HG02840 (cell line): ENCODE results near the gene ATP6V0E2.
"Not testable (repeated sequence)": the region's sequence is repeated elsewhere in the genome, so short reads cannot be mapped to it uniquely, and the experiment has no call there.

Source experiments
- ATAC-seq: cut with Tn5 transposase; IDR thresholded peaks from one replicate; pipeline ENCODE4 v1.9.1; 2021; ENCODE audit warnings: mild to moderate bottlenecking, moderate library complexity, moderate number of reproducible peaks; ENCODE audit not compliant: unreplicated experiment, low FRiP score

Gene ATP6V0E2

DNA sequence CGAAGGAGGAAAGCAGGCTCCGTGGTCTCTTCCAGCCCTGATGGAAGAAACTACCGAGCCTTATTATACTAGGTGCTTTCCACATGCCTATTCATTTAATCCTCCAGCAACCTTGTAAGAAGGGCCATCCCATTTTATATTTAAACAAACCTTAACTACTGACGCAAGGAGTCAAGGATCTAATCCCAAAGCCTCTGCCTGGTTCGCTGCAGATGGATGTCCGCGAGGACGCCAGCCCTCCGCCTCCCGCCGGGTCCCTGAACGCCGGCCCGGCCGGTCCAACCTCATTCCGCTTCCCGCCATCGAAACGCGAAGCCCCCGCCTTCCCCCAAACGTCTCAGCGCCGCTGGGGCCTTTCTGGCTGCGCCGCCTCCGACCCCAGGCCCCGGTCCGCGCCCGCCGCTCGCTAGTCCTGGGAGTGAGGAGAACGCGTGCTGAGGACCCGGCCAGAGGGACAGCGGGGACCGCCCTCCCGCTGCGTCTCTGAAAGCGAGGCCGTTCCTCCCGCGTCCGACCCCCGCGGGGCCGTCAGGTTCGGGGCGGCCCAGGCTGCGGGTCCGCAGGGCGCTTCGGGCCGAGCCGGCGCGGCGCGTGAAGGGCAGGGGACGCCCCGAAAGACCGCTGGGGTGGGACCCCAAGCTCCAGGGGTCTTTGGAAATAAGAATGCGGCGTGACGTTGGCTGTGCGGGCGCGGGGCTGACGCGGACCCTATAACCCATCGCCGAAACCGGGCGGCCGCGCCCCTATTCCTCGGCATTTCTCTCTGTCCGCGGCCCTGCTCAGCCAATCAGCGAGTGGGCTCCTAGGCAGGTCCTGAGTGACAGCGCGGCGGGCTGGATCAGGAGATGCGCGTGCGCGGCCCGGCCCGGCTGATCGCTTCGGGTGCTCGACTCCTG lies at the start of gene ATP6V0E2:
Gene ATP6V0E2 (plus strand): TSS at position 896 of the 896 bp plus-strand sequence. CDS start 97 bp downstream, outside the sequence.
- peak; percentile 93 for ATAC-seq

DNA sequence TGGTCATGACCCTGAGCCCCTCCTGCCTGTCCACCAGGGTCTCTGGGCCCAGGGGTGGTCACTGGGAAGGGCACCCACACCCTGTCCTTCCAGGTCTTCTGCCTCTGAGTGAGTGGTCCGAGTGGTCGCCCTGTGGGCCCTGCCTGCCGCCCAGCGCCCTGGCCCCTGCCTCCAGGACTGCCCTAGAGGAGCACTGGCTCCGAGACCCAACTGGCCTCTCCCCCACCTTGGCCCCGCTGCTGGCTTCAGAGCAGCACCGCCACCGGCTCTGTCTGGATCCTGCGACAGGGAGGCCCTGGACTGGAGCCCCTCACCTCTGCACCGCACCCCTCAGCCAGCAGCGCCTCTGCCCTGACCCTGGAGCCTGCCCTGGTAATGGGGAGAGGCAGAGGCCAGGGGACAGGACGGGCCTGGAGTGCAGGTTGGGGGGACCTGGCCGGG lies 49.4 kb upstream of the ATP6V0E2 start:
- ATAC-seq = no peak

DNA sequence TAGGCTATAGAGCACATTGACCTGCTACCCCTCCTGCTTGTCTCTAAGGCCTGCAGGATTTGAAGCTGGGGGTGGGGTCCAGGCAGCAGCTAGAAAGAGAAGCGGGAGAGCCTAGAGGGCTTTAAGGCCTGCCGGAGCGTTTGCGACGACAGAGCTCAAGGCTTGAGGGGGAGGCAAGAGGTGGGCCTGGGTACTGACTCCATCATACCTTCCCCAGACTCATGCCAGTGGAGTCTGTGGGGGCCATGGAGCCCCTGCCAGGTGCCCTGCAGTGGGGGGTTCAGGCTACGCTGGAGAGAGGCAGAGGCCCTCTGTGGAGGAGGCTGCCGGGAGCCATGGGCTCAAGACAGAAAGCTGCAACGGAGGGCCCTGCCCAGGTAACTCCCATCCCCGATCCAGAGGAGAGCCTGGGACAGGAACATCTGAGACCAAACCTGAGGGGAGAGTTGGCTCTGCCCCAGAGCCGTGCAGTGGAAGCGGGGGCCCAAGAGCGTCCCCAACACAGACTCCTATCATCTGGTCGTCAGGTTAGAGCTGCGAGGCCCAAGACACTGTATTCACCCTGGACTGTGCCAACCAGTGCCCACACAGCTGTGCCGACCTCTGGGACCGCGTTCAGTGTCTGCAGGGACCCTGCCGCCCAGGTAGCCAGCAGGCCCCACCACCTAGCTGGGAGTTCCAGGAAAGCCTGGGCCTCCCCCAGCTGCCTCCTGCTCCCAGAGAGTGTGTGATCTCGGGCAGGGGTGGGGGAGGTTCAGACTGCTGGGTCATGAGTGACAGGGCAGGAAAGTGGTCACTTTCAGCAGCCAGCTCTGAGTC lies 48.8 kb upstream of the ATP6V0E2 start:
- ATAC-seq = no peak

DNA sequence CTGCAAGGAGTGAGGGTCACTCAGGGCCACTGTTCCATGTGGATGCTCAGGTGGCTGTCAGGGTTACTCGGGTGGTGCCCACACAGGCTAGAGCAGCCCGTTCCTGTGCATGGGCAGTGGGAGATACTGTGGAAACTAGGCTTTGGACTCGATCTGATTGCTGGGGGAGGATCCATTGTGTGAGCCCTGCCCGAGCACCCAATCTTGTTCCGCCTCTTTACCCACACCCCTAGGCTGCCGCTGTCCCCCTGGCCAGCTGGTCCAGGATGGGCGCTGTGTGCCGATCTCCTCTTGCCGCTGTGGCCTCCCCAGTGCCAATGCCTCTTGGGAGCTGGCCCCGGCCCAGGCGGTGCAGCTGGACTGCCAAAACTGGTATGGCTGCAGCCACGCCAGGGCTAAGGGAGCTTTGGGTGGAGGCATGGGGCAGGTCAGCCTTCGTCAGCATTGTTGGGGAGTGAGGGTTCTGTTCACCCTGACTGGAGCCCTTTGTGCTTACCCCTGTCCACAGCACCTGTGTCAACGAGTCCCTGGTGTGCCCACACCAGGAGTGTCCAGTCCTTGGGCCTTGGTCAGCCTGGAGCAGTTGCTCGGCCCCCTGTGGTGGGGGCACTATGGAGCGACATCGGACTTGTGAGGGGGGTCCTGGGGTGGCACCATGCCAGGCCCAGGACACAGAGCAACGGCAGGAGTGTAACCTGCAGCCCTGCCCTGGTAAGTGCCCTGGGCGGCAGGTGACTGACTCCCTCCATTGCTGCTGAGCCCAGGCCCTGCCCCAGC lies 48.0 kb upstream of the ATP6V0E2 start:
- no peak for ATAC-seq

DNA sequence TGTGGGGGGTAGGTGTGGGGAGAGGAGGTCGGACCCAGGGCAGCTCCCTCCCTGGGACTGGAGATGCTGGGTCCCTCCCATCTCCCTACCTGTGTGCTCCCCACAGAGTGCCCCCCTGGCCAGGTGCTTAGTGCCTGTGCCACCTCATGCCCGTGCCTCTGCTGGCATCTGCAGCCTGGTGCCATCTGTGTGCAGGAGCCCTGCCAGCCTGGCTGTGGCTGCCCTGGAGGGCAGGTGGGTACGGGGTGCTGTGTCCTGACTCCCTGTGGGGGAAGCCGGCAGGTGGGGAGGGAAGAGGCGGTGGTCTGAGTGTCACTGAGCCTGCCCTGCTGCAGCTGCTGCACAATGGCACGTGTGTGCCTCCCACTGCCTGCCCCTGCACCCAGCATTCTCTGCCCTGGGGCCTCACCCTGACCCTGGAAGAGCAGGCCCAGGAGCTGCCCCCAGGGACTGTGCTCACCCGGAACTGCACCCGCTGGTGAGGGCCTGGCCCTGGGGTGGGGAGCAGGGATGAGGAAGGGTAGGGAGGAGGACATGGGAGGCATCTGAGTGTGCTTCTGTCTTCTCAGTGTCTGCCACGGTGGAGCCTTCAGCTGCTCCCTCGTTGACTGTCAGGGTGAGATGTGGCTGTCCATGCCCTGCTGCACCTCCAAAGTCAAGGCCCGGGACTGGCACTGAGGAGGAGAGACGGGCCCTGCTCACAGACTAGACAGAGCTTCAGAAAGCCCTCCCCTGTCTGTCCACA lies 47.3 kb upstream of the ATP6V0E2 start:
- ATAC-seq = no peak

DNA sequence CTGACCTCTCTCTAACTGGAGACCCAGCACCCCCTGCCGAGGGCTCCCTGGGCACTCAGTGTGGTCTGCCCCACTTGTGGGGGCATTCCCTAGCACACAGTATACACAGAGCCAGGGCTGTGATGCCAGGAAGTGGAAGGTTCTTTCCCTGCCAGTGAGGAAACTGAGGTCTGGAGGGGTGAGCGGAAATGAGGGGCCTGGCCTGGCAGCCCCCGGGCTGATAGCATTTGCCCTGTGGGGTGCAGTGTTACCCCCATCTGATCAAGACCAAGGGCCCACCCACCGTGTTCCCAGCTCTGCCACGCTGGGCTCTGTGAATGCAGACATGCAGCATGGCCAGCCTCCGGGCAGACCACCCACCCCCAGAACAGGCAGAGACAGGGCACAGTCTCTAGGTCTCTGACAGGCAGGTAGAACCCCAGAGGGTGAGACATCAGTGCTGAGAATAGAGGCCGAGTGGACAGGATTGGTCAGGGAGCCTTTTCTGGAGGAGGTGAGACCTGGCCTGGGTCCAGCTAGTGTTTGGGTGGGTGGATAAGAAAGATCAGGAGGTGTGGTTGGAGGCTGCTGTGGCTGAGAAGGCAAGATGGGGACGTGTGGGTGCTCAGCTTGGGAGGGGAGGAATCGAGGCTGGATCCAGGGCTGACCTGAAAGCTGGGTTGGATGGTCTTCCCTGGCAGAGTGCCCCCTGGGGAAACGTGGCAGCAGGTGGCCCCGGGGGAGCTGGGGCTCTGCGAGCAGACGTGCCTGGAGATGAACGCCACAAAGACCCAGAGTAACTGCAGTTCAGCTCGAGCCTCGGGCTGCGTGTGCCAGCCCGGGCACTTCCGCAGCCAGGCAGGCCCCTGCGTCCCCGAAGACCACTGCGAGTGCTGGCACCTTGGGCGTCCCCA lies 46.4 kb upstream of the ATP6V0E2 start:
- ATAC-seq = no peak

DNA sequence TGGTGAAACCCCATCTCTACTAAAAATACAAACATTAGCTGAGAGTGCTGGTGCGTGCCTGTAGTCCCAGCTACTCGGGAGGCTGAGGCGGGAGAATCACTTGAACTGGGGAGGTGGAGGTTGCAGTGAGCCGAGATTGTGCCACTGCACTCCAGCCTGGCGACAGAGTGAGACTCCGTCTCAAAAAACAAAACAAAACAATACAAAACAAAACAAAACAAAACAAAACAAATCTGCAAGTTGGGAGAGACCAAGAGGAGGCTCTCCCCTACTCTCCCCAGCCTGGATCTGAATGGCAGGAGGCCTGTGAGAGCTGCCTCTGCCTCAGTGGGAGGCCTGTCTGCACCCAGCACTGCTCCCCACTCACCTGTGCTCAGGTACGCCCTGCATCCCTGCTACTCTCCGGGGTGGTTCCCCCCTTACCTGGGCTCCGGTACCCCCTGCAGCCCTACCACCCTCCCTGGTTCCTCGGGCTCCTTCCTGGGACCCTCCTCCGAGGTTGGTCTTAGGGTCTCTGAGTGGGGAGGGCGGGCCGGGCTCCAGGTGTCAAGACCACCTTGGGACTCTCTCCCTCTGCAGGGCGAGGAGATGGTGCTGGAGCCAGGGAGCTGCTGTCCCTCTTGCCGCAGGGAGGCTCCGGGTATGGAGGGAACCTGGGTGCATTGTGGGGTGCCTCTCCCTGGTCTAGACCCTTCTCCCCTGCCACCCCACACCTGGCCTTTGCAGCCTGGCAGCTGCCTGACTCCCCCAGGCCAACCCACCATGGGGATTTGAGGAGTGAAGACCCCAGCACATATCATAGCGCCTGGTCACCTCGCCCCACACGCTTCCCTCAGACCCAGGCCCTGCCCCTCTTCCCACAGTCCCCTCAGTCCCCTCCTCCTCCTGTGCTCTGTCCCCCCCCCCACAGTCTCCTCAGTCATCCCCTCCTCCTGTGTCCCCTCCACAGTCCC lies 45.1 kb upstream of the ATP6V0E2 start:
- ATAC-seq = no peak

DNA sequence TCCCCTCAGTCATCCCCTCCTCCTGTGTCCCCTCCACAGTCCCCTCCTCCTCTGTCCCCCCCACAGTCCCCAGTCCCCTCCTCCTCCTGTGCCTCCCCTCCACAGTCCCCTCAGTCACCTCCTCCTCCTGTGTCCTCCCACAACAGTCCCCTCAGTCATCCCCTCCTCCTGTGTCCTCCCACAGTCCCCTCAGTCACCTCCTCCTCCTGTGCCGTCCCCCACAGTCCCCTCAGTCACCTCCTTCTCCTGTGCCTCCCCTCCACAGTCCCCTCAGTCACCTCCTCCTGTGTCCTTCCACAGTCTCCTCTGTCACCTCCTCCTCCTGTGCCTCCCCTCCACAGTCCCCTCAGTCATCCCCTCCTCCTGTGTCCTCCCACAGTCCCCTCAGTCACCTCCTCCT lies 43.2 kb upstream of the ATP6V0E2 start:
- ATAC-seq = not testable (repeated sequence)

DNA sequence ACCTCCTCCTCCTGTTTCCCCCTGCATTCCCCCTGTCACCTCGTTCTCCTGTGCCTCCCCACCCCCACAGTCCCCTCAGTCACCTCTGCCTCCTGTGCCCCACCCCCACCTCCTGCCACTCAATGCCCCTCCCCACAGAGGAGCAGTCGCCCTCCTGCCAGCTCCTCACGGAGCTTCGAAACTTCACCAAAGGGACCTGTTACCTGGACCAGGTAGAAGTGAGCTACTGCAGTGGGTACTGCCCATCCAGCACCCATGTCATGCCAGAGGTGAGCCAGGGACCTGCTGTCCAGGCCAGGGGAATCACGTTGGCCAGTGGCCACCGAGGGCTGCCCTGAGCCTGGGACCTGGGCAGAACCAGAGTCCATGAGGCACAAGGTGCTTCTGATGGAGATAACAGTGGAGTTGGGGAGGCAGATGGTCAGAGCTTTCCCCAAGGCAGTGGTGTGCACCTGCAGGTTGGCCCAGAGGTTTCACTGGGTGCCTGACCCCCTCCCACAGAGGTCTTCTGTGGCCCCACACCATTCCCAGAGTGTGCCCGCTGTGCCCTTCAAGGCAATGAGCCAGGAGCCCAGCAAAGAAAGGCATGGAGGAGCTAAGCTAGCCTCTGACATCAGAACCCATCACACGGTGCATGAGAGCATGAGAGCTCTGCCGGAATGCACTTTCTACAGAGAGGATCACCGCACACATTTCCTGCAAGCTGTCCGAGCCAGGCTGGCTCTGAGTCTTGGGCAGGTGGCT lies 42.6 kb upstream of the ATP6V0E2 start:
- no peak for ATAC-seq

DNA sequence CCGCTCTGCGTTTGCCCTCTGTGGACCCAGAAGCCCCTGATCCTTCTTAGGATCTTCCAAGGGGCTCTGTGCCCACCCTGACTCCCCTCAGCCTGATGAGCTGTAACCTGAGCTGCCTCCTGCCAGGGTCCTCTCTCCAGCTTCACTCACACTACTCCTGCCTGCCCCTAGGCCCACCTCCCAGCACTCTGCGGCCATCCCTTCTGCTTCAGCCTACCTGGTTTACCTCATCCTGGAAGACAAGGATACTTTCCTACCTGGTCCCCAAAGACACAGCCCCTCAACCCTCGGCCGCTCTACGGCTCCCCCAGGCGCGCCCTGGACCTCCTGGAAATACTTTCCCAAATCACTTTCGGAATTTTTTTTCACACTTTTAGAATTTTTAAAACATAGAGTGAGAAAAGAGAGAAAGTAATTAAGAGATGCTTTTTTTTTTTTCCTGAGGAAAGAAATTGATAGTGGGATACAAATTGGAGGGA lies 42.0 kb upstream of the ATP6V0E2 start:
- no peak for ATAC-seq

DNA sequence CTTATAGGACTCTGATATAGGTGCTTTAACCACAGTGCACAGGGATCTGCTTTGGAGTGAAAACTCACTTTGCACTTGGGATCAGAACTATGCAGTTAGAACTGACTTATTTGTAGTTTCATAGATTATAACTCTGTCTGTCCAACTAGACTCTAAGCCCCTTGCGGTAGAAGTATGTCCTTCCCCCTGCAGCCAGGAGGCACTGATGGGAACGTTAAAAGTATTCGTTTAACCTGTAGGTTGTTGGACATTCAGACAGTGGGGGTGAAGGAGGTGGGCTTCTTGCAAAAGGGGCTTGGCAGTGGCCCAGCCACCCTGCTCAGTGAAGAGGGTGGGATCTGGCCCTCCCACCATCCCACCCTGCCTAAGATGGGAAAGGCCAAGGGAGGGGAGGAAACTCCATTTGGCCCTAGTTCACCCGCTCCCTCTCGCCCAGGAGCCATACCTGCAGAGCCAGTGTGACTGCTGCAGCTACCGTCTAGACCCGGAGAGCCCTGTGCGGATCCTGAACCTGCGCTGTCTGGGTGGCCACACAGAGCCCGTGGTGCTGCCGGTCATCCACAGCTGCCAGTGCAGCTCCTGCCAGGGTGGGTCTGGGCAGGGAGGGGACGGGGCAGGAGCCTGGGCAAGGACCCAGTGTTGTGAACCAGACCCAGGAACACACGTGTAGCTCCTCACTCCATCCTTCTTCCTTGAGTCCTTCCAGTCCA lies 41.3 kb upstream of the ATP6V0E2 start:
- no peak for ATAC-seq

DNA sequence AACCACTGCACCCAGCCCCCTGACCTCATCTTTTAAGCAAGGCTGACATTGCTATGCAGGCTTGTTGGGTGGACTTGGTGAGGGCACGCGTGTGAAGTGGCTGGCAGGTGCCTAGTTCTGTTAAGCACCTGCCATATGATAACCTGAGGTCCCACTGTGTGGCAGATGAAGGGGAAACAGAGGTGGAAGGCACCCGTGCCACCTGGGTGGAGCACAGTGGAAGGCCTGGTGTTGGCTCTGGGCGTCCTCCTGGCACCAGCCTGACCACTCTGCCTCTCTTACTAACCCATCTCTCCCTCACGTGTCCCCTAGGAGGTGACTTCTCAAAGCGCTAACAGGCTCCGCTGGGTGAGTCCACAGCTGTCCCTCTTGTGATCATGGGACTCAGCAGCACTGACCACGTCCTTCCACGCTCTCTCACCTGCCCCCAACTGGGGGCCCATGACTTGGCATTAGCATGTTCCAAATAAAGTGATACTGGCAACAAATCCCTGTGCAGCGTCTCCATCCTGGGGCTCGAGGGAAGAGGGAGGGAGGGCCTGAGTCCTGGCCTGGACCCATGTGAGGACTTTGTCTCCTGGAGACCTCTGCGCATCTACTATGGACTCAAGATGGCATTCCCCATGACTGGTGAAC lies 40.2 kb upstream of the ATP6V0E2 start:
- no peak for ATAC-seq

DNA sequence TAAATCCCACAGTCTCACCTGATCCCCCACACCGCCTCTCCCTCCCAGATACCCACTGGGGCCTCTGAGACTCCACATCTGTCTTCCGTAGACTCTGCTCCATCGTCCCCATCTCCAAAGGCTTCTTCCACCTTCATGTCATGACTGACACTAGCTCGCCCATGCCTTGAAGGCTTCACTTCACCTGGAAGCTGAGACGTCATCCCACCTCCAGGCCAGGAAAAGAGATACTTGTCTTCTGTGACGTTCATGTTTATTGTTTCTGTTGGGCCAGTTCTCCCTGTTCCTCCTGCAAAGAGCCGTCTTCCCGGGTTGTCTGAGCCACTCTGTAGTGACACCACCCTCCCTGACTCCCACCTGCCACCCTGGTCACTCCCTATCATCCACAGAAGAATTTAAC lies 39.2 kb upstream of the ATP6V0E2 start:
- ATAC-seq = no peak

DNA sequence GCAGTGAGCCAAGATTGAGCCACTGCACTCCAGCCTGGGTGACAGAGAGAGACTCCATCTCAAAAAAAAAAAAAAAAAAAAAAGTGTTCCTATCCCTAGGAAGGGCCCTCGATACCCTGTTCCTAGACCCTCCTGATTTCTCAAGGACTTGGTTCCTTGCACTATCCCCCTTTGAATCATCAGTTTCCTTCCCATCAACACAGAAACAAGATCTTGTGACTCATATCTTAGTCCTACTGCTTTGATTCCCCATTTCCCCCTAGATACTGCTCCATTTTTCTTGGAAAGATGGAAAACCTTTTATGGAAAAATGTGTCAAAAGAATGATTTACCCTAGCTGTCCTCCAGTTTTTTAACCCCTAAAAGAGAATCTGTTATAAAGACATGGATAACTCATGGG lies 37.3 kb upstream of the ATP6V0E2 start:
- no peak for ATAC-seq

DNA sequence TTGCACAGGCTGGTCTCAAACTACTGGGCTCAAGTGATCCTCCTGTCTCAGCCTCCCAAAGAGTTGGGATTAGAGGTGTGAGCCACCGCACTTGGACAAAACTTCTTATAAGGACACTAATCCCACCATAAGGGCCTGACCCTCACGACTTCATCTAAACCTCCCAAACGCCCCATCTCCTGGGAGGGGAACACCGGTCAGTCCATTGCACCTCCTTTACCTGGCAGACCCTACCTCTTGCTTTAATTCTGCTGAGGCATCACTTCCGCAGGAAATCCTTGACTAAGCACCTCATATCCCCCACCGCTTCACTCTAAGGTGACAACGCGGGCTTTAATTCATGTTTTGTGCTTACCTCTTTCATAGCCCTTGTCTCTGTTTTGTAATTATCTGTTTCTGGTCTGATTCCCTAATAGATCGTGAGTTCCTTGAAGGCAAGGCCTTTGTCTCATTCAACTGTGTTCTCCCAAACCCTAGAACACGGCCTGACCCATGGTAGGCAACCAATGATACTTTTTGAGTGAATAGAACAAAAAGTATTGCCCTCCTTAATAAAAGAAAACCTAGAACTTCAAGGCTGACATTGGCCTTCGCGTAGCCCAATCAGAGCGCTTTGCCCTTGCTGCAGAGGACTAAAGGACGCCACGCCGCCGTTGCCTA lies 36.1 kb upstream of the ATP6V0E2 start:
- no peak for ATAC-seq
